Measurements from ENCODE around the gene PPFIA4. TPM values are rescaled to one million over a fixed set of nuclear protein-coding genes. Genes with fewer than 3 reads are reported as not detected.
"Not testable (repeated sequence)": the region's sequence is repeated elsewhere in the genome, so short reads cannot be mapped to it uniquely, and the experiment has no call there.

PPFIA4 gene
- polyA plus RNA-seq, 3 donors: 5.8 to 6.7 (median 6.6) TPM

DNA sequence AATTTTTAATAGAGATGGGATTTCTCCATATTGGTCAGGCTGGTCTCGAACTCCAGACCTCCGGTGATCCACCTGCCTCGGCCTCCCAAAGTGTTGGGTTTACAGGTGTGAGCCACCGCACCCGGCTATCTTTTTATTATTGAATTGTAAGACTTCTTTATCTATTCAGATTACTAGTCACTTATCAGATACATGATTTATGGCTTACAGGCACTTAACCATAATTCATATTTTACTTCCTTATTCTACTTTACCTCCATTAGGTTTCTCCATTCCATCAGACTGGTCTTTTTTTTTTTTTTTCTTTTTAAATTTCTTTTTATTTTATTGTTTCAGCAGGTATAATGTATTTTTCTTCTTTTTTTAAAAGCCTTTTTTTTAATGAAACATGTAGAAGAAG lies 14.7 kb upstream of the PPFIA4 start:
- DNase-seq (ENCODE audit: low read depth in 3 of 3, low spot score in 2 of 3): no peak

DNA sequence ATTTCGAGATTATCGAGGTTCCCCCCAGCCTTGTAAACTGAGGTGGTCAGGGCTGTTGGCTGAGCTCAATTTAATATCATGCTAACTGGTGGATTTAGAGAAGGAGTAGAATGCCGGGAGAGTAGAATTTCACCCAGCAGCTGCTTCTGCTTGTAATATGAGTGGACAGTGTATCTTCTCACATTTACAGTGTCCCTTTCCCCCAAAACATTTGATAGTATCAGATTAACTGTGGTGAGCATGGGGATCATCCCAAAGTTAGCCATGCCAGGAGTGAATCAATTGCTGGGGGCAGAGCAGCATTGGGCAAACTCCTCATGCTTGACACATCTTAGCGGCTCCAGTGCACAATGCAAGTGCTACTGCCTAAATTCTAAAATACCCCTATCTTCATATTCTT lies 9.2 kb upstream of the PPFIA4 start:
- DNase-seq (ENCODE audit: low read depth in 3 of 3, low spot score in 2 of 3): no peak

DNA sequence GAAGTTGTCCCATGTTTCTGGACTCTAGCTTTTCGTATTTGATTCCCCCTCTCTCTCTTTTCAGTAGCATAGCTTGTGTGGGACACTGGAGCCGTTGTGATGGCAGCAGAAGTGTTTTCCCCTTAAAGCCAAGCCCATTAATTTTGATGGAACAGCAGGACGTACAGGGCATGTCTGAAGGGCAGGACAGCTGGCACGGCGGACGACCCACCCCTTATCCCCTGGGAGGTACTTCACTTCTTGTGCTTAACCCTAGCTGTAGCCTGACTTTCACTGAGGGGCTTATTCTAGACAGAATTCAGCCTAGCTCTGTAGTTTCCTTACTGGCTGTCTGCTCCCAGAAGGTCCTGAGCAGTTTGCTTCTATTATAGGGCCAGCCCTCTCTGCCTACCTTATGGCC lies 8.6 kb upstream of the PPFIA4 start:
- no peak for DNase-seq (ENCODE audit: low read depth in 3 of 3, low spot score in 2 of 3)

DNA sequence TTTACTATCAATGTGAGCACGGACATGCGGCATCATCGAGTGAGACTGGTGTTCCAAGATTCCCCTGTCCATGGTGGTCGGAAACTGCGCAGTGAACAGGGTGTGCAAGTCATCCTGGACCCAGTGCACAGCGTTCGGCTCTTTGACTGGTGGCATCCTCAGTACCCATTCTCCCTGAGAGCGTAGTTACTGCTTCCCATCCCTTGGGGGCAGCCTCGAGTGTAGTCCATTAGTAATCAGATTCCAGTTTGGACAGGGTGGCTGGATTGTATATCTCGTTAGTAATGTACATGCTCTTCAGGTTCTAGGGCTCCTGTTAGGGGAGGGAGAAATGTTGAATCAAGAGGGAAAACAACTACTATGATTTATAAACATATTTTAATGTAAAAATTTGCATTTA lies 3.4 kb upstream of the PPFIA4 start:
- not testable (repeated sequence) for DNase-seq (ENCODE audit: low read depth in 3 of 3, low spot score in 2 of 3)

DNA sequence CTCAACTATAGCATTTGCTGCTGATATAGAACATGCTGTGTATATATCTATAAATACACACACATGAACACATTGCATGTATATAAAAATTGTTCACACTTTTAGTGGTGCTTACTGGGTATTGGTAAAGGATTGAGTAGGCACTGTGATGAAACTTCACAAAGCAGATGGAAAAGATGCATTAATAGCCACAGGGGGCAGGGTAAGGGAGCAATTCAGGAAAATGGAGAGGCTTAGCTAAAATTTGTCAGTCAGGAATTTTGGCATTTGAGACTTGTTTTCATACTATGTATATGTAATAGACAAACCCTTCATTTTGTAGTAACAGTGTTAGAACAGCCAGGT lies 633 bp upstream of the PPFIA4 start:
- DNase-seq (ENCODE audit: low read depth in 3 of 3, low spot score in 2 of 3): no peak

DNA sequence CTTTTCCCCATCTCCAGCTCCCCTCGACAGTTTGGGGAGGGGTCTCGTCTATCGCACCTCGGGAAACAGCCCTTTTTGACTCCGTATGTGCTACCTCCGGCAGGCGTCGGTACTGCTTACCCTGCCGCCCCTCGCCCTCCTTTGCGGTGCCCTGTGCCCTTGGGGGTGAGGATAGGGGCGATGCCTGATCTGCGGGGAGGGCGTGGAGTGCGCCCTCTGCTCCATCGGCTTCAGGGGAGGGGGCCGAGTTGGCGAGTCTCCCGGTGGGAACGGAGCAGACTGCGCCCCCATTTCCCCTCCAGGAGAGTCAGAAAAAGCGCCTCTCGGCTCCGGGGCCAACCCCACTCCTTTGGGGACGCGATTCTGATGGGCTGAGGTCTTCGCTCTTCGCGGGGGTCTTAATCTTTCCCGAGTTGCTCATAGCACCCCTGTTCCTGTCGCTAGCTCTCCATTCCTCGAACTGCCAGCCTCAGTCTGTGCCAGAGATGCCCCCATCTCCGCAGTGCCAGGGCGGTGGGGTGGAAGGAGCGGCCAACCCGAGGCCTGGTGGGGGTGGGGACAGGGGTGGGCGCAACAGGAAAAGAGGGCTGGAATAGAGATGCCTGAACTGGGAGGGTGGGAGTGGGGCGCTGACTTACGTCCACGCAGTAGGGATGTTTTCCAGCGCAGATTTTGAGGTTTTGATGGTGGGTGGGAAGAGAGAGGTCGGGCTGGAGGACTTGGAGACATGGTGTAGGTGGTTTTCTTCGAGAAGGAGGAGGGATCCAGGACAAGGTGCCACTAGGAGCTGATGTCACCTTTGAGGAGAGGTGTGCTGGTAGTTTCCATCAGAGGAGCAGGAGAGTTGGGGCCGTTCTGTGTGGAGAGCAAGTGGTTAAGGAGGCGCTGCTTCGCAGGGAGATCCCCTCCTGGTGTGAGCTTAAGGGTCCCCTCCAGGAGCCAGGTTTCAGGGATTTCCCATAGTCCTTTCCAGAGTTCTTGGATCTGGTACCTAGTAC lies 674 bp downstream of the PPFIA4 start:
- DNase-seq (ENCODE audit: low read depth in 3 of 3, low spot score in 2 of 3): no peak

GRCh38 chr1:203028067-203028783 lies 1.9 kb downstream of the PPFIA4 start:
- DNase-seq (ENCODE audit: low read depth in 3 of 3, low spot score in 2 of 3): no peak

DNA sequence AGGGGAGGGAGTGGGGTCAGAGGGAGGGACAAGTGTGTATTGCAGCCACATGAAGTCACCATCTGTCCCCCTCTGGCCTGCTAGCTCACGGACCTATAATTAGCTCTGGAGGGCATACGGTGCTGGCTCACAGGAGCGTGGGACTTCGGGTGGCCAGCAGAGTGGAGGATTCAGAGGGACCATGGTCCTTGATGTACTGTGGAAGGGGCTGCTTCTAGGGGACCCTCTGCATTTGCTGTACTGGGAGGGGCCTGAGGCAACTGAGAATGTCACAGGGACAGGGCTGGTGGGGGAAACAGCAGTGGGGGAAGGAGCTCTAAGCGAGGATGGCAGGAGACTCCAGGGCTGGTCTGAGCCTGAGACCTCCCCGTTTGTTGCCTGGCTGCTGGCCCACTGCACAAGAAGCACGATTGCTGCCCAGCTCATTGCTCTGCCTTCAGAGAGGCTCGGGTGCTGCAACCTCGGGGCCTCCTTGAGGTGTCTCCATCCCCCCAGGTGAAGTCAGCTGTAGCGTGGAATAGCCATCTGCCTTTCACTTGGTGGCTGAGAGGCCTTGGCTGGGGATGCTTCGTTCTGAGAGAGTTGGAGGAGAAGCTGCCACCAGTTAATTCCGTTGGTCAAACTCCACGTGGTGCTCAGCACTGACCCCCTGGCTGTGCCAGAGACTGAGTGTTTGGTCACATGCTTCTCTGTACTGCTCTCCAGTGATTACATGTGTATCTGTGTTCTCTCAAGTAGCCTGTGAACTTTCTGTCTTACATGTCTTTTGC lies 2.7 kb downstream of the PPFIA4 start:
- no peak for DNase-seq (ENCODE audit: low read depth in 3 of 3, low spot score in 2 of 3)

DNA sequence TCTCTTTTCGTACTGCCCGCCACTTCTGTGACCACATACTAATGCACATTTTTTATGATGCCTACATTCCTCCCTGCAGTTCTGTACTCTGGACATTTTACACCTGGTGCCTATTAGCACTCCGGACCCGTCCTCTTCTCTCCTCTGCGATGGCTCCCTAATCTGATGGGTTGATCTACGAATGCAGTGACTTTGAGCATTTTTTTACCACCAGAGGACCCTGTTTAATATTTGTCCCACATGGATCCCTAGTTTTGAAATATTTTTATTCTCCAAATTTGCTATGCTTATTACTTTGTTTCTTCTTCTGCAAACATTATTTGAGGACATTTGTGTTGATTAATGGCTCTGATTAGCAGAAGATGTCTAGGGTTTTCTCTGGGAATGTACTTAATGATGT lies 5.2 kb downstream of the PPFIA4 start:
- DNase-seq (ENCODE audit: low read depth in 3 of 3, low spot score in 2 of 3): no peak

GRCh38 chr1:203033287-203033686 lies 7.0 kb downstream of the PPFIA4 start:
- DNase-seq (ENCODE audit: low read depth in 3 of 3, low spot score in 2 of 3): no peak

GRCh38 chr1:203033917-203034316 lies 7.6 kb downstream of the PPFIA4 start:
- no peak for DNase-seq (ENCODE audit: low read depth in 3 of 3, low spot score in 2 of 3)

- no peak for DNase-seq (ENCODE audit: low read depth in 3 of 3, low spot score in 2 of 3)
Observed at GRCh38 chr1:203034422-203035110, 8.3 kb downstream of the PPFIA4 start.

- no peak for DNase-seq (ENCODE audit: low read depth in 3 of 3, low spot score in 2 of 3)
Observed at GRCh38 chr1:203035111-203036000, 9.1 kb downstream of the PPFIA4 start.

DNA sequence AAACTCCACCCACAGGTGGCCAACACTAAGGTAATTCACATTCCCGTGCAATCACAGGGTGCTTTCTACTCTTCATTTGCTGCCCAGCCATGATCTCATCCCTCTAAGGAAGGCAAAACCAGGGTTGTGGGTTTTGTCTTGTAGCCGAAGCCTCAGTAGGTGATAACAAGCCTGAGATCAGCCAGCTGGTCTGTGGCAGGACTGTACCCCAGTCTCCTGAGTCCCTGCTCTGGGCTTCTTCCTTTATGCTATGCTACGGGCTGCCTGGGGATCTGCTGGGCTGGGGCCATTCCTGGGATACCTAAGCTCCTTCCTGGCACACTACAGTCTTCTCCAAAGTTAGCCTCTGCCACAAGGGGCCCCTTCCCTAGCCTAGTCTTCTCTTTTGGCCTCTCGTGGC lies 9.8 kb downstream of the PPFIA4 start:
- no peak for DNase-seq (ENCODE audit: low read depth in 3 of 3, low spot score in 2 of 3)

- no peak for DNase-seq (ENCODE audit: low read depth in 3 of 3, low spot score in 2 of 3)
Observed at GRCh38 chr1:203036537-203036936, 10.2 kb downstream of the PPFIA4 start.

DNA sequence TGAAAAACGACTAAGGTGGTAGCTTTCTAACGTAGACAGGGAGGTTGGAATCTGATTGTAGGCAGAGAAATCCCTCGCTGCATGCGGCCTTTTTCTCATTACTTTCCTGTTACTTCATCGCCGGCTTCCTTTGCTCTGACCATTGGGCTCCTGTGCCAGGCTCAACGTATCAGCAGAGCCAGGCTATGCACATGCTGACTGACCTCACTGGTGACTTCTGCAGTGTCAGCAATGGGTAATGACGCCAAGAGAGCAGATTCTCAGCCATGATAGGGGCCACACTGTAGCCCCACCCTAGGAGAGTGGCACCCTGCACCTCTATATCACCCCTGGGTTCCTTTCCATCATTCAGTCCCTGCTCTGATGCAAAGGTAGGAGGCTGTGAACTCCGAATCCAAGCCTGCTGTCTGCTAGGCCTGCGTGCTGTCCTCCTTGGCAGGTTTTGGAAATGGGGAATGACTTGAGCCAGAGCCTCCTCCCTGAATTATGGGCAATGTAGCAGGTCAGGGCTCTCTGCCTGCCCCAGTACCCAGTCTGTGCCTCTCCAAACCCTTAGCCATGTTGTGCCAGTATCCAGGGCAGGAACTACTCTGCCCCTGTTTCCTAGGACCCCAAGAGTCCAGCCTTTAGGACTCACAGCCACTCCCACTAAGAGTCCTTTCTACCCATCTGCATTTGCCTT lies 11.4 kb downstream of the PPFIA4 start:
- DNase-seq (ENCODE audit: low read depth in 3 of 3, low spot score in 2 of 3): no peak

- no peak for DNase-seq (ENCODE audit: low read depth in 3 of 3, low spot score in 2 of 3)
Observed at GRCh38 chr1:203038217-203038741, 12.0 kb downstream of the PPFIA4 start.

GRCh38 chr1:203038891-203039608 lies 12.8 kb downstream of the PPFIA4 start:
- DNase-seq (ENCODE audit: low read depth in 3 of 3, low spot score in 2 of 3): no peak

All from right renal cortex interstitium (tissue), 3 donors.